ENCODE results near the gene JAKMIP1. TPM values are rescaled to one million over a fixed set of nuclear protein-coding genes. Genes with fewer than 3 reads are reported as not detected.

The JAKMIP1 gene
- total and polyA plus RNA-seq, 9 donors, result 0.33 to 1.00 (median 0.56) TPM; not detected in 1

- Histone ChIP-seq H3K9me3 (no peaks in the 10 kb centered on the region), H3K4me1 (ENCODE audit: insufficient read depth) (no peaks in the 10 kb centered on the region), H3K27ac (no peak overlapping the region), H3K36me3 (no peaks in the 10 kb centered on the region), H3K4me3 (no peak overlapping the region), H3K27me3 (no peaks in the 10 kb centered on the region)
- WGBS, 3 donors, result 81 to 82% (median 81%) methylated on average over 15 of the region's 15 CpGs
- DNase-seq, result no peak
- intact Hi-C loops (cut with DNase I), result no loop called here
- TF ChIP-seq POLR2A (IDR thresholded peaks at IDR 0.05) (no peak), CTCF (IDR thresholded peaks at IDR 0.05) (no peak), EP300 (IDR thresholded peaks at IDR 0.05) (no peak)
Observed at GRCh38 chr4:6047130-6047673, 153.1 kb downstream of the JAKMIP1 start.

DNA sequence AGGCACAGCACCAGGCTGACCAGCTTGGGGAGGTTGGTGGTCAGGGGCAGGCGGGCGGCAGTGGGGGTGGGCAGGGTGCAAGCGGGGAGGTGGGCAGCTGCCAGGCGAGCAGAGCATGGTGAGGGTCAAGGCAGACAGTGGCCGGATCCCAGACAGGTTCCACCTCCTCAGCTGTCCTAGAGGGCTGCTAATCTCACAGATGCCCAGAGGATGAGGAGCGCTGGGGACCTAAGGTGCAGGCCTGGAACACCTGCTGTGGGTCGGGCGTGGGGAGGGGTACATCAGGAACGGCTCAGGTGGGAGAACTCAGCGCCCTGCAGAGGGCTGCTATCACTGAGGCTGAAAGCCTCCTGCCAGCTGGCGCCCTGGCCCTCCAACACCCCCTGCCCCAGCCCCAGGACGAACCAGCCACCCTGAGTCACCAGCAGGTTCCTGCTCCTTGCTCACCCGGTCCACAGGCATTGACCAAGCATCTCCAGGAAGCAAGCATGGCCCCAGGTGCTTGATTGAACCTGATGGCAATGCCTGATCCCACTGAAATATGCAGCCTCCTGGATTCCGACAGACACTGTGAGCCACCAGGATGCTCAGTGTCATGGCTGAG, 153.7 kb downstream of the JAKMIP1 start:
- no peak for TF ChIP-seq POLR2A (IDR thresholded peaks at IDR 0.05)
- no peak for TF ChIP-seq EP300 (IDR thresholded peaks at IDR 0.05)
- TF ChIP-seq CTCF (IDR thresholded peaks at IDR 0.05), result no peak
- no peaks in the 10 kb centered on the region for H3K4me1 ChIP-seq (ENCODE audit: insufficient read depth)
- no peaks in the 10 kb centered on the region for H3K27me3 ChIP-seq
- DNase-seq, result no peak
- intact Hi-C loops (cut with DNase I), result no loop called here
- H3K36me3 ChIP-seq, result no peaks in the 10 kb centered on the region
- no peak overlapping the region for H3K27ac ChIP-seq
- H3K4me3 ChIP-seq, result no peak overlapping the region
- WGBS, 3 donors, result 78 to 90% (median 87%) methylated on average over 12 to 14 of the region's 14 CpGs
- H3K9me3 ChIP-seq, result no peaks in the 10 kb centered on the region

- TF ChIP-seq POLR2A (IDR thresholded peaks at IDR 0.05) (no peak), EP300 (IDR thresholded peaks at IDR 0.05) (no peak), CTCF (IDR thresholded peaks at IDR 0.05) (no peak)
- WGBS, 3 donors, result 25 to 50% (median 27%) methylated on average over 9 of the region's 9 CpGs
- intact Hi-C loops (cut with DNase I), result no loop called here
Observed at GRCh38 chr4:6044805-6045204, 155.5 kb downstream of the JAKMIP1 start.

DNA sequence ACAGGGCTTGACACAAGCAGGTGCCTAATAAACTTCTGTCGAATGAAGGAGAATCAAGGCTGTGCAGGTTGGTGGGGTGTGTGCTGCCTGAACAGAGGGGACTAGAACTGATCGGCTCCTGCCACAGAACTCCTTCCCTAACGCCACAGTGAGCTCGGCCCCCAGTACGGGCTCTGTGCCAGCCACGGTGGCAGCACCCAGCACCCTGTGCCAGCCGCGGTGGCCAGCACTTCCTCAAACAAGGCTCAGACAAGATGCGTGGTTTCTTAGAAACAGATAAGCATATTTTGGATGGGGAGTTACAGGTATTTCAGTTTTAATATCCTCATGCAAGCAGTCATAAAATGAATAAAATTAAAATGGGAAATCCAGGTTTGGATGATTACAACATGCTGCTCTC, 156.1 kb downstream of the JAKMIP1 start:
- H3K9me3 ChIP-seq, result no peaks in the 10 kb centered on the region
- 54 to 68% (median 55%) methylated on average over 9 of the region's 9 CpGs for WGBS, 3 donors
- no peaks in the 10 kb centered on the region for H3K4me1 ChIP-seq (ENCODE audit: insufficient read depth)
- H3K27ac ChIP-seq, result no peak overlapping the region
- no peak for DNase-seq
- no peak overlapping the region for H3K4me3 ChIP-seq
- TF ChIP-seq EP300 (IDR thresholded peaks at IDR 0.05), result no peak
- no peak for TF ChIP-seq POLR2A (IDR thresholded peaks at IDR 0.05)
- no peak for TF ChIP-seq CTCF (IDR thresholded peaks at IDR 0.05)
- H3K27me3 ChIP-seq, result no peaks in the 10 kb centered on the region
- H3K36me3 ChIP-seq, result no peaks in the 10 kb centered on the region
- intact Hi-C loops (cut with DNase I), result no loop called here

More at GRCh38 chr4:6044805-6045204, 155.5 kb downstream of the JAKMIP1 start:
- no peaks in the 10 kb centered on the region for H3K36me3 ChIP-seq
- no peak overlapping the region for H3K4me3 ChIP-seq
- no peak for DNase-seq
- no peak overlapping the region for H3K27ac ChIP-seq
- no peaks in the 10 kb centered on the region for H3K9me3 ChIP-seq
- no peaks in the 10 kb centered on the region for H3K27me3 ChIP-seq
- H3K4me1 ChIP-seq (ENCODE audit: insufficient read depth), result no peaks in the 10 kb centered on the region
